HAP-1 (cell line): Measurements from ENCODE around the gene COL24A1.
"Not testable (repeated sequence)": the region's sequence is repeated elsewhere in the genome, so short reads cannot be mapped to it uniquely, and the experiment has no call there.

Source experiments
- DNase-seq, 2 experiments: peaks; one replicate each; pipeline ENCODE4 v3.0.0-alpha.2; 2016 to 2020; ENCODE audit warnings: low spot score in 2 of 2
- H3K27me3 ChIP-seq: fragments of 250-450 bp; sonication (Bioruptor Pico); 2 replicates; pipeline ENCODE4 v1.5.1; 2020; ENCODE audit warnings: low read depth, mild to moderate bottlenecking, moderate library complexity
- H3K36me3 ChIP-seq: fragments of 250-450 bp; sonication (Bioruptor Pico); replicated peaks from 2 replicates; pipeline ENCODE4 v1.5.1; 2020; ENCODE audit warnings: mild to moderate bottlenecking
- H3K4me1 ChIP-seq: fragments of 250-450 bp; sonication (Bioruptor Pico); 2 replicates; pipeline ENCODE4 v1.5.1; 2020; ENCODE audit warnings: mild to moderate bottlenecking
- H3K4me3 ChIP-seq: fragments of 250-450 bp; sonication (Bioruptor Pico); 2 replicates; pipeline ENCODE4 v1.5.1; 2020; ENCODE audit warnings: mild to moderate bottlenecking, moderate library complexity
- H3K9me3 ChIP-seq: fragments of 250-450 bp; sonication (Bioruptor Pico); 2 replicates; pipeline ENCODE4 v1.5.1; 2020; ENCODE audit warnings: mild to moderate bottlenecking, moderate library complexity
- in situ Hi-C: fragments of 300-500 bp; cut with MboI; formaldehyde crosslinking; loops from 3 replicates; pipeline ENCODE4 v1.14.3; 2020; ENCODE audit warnings: low sequenced_read_pairs, inconsistent platforms, mixed read lengths

COL24A1 gene

GRCh38 chr1:85911742-85912141 lies 244.8 kb downstream of the COL24A1 start:
- Histone ChIP-seq H3K4me1 (no peaks in the 10 kb centered on the region), H3K27me3 (no peaks in the 10 kb centered on the region), H3K9me3 (no peaks in the 10 kb centered on the region), H3K4me3 (no peak overlapping the region), H3K36me3 (no peaks in the 10 kb centered on the region)
- in situ Hi-C loops: no loop called here
- DNase-seq: no peak

- DNase-seq: no peak
- Histone ChIP-seq H3K4me3 (no peak overlapping the region), H3K36me3 (no peaks in the 10 kb centered on the region), H3K27me3 (no peaks in the 10 kb centered on the region), H3K4me1 (no peaks in the 10 kb centered on the region), H3K9me3 (no peaks in the 10 kb centered on the region)
- in situ Hi-C loops: no loop called here
These were observed 255.7 kb downstream of the COL24A1 start for GRCh38 chr1:85900921-85901320.

- H3K4me3 ChIP-seq: no peak overlapping the region
- DNase-seq: no peak
These were observed 257.7 kb downstream of the COL24A1 start for GRCh38 chr1:85898861-85899260.

GRCh38 chr1:85894651-85895050 lies 261.9 kb downstream of the COL24A1 start:
- no peaks in the 10 kb centered on the region for H3K36me3 ChIP-seq
- no peak overlapping the region for H3K4me3 ChIP-seq
- no peaks in the 10 kb centered on the region for H3K9me3 ChIP-seq
- no peaks in the 10 kb centered on the region for H3K4me1 ChIP-seq
- in situ Hi-C loops: no loop called here
- no peaks in the 10 kb centered on the region for H3K27me3 ChIP-seq
- DNase-seq: peak; percentile 46 to 66

More at GRCh38 chr1:85898861-85899260, 257.7 kb downstream of the COL24A1 start:
- Histone ChIP-seq H3K9me3 (no peaks in the 10 kb centered on the region), H3K4me1 (no peaks in the 10 kb centered on the region), H3K27me3 (no peaks in the 10 kb centered on the region), H3K36me3 (no peaks in the 10 kb centered on the region)
- in situ Hi-C loops: no loop called here

GRCh38 chr1:85892366-85892765 lies 264.2 kb downstream of the COL24A1 start:
- Histone ChIP-seq H3K4me1 (peaks cover 4% of the 10 kb centered on the region), H3K36me3 (no peaks in the 10 kb centered on the region), H3K27me3 (no peaks in the 10 kb centered on the region), H3K9me3 (no peaks in the 10 kb centered on the region), H3K4me3 (no peak overlapping the region)
- in situ Hi-C loops: no loop called here
- no peak for DNase-seq

- peaks cover 4% of the 10 kb centered on the region for H3K4me1 ChIP-seq
- no peaks in the 10 kb centered on the region for H3K27me3 ChIP-seq
- H3K36me3 ChIP-seq: no peaks in the 10 kb centered on the region
- no peak for DNase-seq
- H3K9me3 ChIP-seq: no peaks in the 10 kb centered on the region
- H3K4me3 ChIP-seq: no peak overlapping the region
- in situ Hi-C loops: no loop called here
These were observed 266.7 kb downstream of the COL24A1 start for GRCh38 chr1:85889870-85890269.

GRCh38 chr1:85888921-85889320 lies 267.7 kb downstream of the COL24A1 start:
- in situ Hi-C loops: no loop called here
- DNase-seq: no peak
- H3K4me3 ChIP-seq: no peak overlapping the region
- peaks cover 4% of the 10 kb centered on the region for H3K4me1 ChIP-seq
- H3K36me3 ChIP-seq: no peaks in the 10 kb centered on the region
- H3K27me3 ChIP-seq: no peaks in the 10 kb centered on the region
- no peaks in the 10 kb centered on the region for H3K9me3 ChIP-seq

- Histone ChIP-seq H3K9me3 (no peaks in the 10 kb centered on the region), H3K36me3 (no peaks in the 10 kb centered on the region), H3K4me1 (peaks cover 4% of the 10 kb centered on the region), H3K27me3 (no peaks in the 10 kb centered on the region), H3K4me3 (no peak overlapping the region)
- in situ Hi-C loops: no loop called here
- DNase-seq: no peak
These were observed 272.1 kb downstream of the COL24A1 start for GRCh38 chr1:85884372-85885035.

- in situ Hi-C loops: no loop called here
- DNase-seq: no peak
- Histone ChIP-seq H3K36me3 (no peaks in the 10 kb centered on the region), H3K27me3 (no peaks in the 10 kb centered on the region), H3K4me1 (peaks cover 3% of the 10 kb centered on the region; the same call in 1 of the 2 replicates), H3K9me3 (no peaks in the 10 kb centered on the region), H3K4me3 (no peak overlapping the region)
These were observed 289.4 kb downstream of the COL24A1 start for GRCh38 chr1:85867189-85867588.

GRCh38 chr1:85865213-85865612 lies 291.4 kb downstream of the COL24A1 start:
- H3K36me3 ChIP-seq: no peaks in the 10 kb centered on the region
- H3K9me3 ChIP-seq: no peaks in the 10 kb centered on the region
- in situ Hi-C loops: no loop called here
- DNase-seq: no peak
- no peaks in the 10 kb centered on the region for H3K27me3 ChIP-seq
- H3K4me3 ChIP-seq: no peak overlapping the region
- H3K4me1 ChIP-seq: peaks cover 3% of the 10 kb centered on the region; the same call in 1 of the 2 replicates

GRCh38 chr1:85864727-85865126 lies 291.8 kb downstream of the COL24A1 start:
- no peaks in the 10 kb centered on the region for H3K27me3 ChIP-seq
- in situ Hi-C loops: no loop called here
- no peak for DNase-seq
- no peaks in the 10 kb centered on the region for H3K9me3 ChIP-seq
- H3K4me3 ChIP-seq: no peak overlapping the region
- no peaks in the 10 kb centered on the region for H3K36me3 ChIP-seq
- peaks cover 3% of the 10 kb centered on the region; the same call in 1 of the 2 replicates for H3K4me1 ChIP-seq

GRCh38 chr1:85863639-85864038 lies 292.9 kb downstream of the COL24A1 start:
- H3K4me3 ChIP-seq, in situ Hi-C loops, DNase-seq, H3K36me3 ChIP-seq, H3K4me1 ChIP-seq, H3K27me3 ChIP-seq, H3K9me3 ChIP-seq: not testable (repeated sequence)

- in situ Hi-C loops: no loop called here
- Histone ChIP-seq H3K4me3 (no peak overlapping the region), H3K36me3 (no peaks in the 10 kb centered on the region), H3K9me3 (no peaks in the 10 kb centered on the region), H3K4me1 (peaks cover 3% of the 10 kb centered on the region; the same call in 1 of the 2 replicates), H3K27me3 (no peaks in the 10 kb centered on the region)
- DNase-seq: peak in 1 of 2 experiments; percentile 34
These were observed 294.1 kb downstream of the COL24A1 start for GRCh38 chr1:85862456-85862855.

- Histone ChIP-seq H3K9me3 (no peaks in the 10 kb centered on the region), H3K27me3 (no peaks in the 10 kb centered on the region), H3K36me3 (no peaks in the 10 kb centered on the region), H3K4me1 (no peaks in the 10 kb centered on the region), H3K4me3 (no peak overlapping the region)
- DNase-seq: no peak
- in situ Hi-C loops: no loop called here
These were observed 298.6 kb downstream of the COL24A1 start for GRCh38 chr1:85857991-85858390.

GRCh38 chr1:85850238-85850637 lies 306.3 kb downstream of the COL24A1 start:
- Histone ChIP-seq H3K4me1 (peaks cover 19% of the 10 kb centered on the region), H3K9me3 (no peaks in the 10 kb centered on the region), H3K36me3 (no peaks in the 10 kb centered on the region), H3K27me3 (no peaks in the 10 kb centered on the region), H3K4me3 (no peak overlapping the region)
- DNase-seq: no peak
- in situ Hi-C loops: no loop called here
